ENCODE measurements around the gene TGFBR3.

The TGFBR3 gene

GRCh38 chr1:91633438-91633837, 252.5 kb downstream of the TGFBR3 start:
- no peak overlapping the region for H3K4me3 Mint-ChIP-seq
- H3K27me3 Mint-ChIP-seq (ENCODE audit: low read depth), result no peaks in the 10 kb centered on the region
- H3K4me1 Mint-ChIP-seq (ENCODE audit: low read depth), result peaks cover 11% of the 10 kb centered on the region
- no peaks in the 10 kb centered on the region for H3K36me3 Mint-ChIP-seq (ENCODE audit: low read depth)
- peaks cover 3% of the 10 kb centered on the region for H3K9me3 Mint-ChIP-seq
- no peak overlapping the region for H3K27ac Mint-ChIP-seq

GRCh38 chr1:91631718-91632330, 254.1 kb downstream of the TGFBR3 start:
- Mint-ChIP-seq H3K27me3 (ENCODE audit: low read depth) (no peaks in the 10 kb centered on the region), H3K27ac (no peak overlapping the region), H3K4me3 (no peak overlapping the region), H3K4me1 (ENCODE audit: low read depth) (peaks cover 11% of the 10 kb centered on the region), H3K9me3 (peaks cover 3% of the 10 kb centered on the region), H3K36me3 (ENCODE audit: low read depth) (no peaks in the 10 kb centered on the region)

- H3K9me3 Mint-ChIP-seq, result peaks cover 3% of the 10 kb centered on the region
- H3K4me1 Mint-ChIP-seq (ENCODE audit: low read depth), result peaks cover 11% of the 10 kb centered on the region
- no peaks in the 10 kb centered on the region for H3K36me3 Mint-ChIP-seq (ENCODE audit: low read depth)
- no peak overlapping the region for H3K27ac Mint-ChIP-seq
- no peak overlapping the region for H3K4me3 Mint-ChIP-seq
- no peaks in the 10 kb centered on the region for H3K27me3 Mint-ChIP-seq (ENCODE audit: low read depth)
Measured at GRCh38 chr1:91630803-91631202, 255.1 kb downstream of the TGFBR3 start.

All from T-helper 1 cell treated with Interleukin-12 subunit alpha and Interleukin-12 subunit beta and Interleukin-4 antibody, amounts not matched to agents 30 μg/mL and 1 μg/mL, for 36 hours (primary cell).